Hepatocyte (in vitro differentiated cells): ENCODE measurements around the gene RERG. TPM values are rescaled to one million over a fixed set of nuclear protein-coding genes. Genes with fewer than 3 reads are reported as not detected.

ENCODE experiments used
- DNase-seq: peaks from one replicate; pipeline ENCODE4 v3.0.0-alpha.2; 2016; ENCODE audit warnings: low spot score
- H2AFZ ChIP-seq: fragments of 200-600 bp; sonication (generic); 2 replicates; pipeline ENCODE4 v1.6.0; 2016; ENCODE audit warnings: antibody characterized with exemption, mild to moderate bottlenecking
- H3K27ac ChIP-seq: fragments of 200-600 bp; sonication (generic); 2 replicates; pipeline ENCODE4 v1.5.1; 2016; ENCODE audit warnings: mild to moderate bottlenecking
- H3K27me3 ChIP-seq: fragments of 200-600 bp; sonication (generic); 2 replicates; pipeline ENCODE4 v1.6.1; 2016
- H3K36me3 ChIP-seq: fragments of 200-600 bp; sonication (generic); replicated peaks from 2 replicates; pipeline ENCODE4 v1.5.1; 2016; ENCODE audit warnings: low read depth; ENCODE audit not compliant: insufficient read depth
- H3K4me1 ChIP-seq: fragments of 200-600 bp; sonication (generic); 2 replicates; pipeline ENCODE4 v1.5.1; 2016; ENCODE audit warnings: mild to moderate bottlenecking, moderate library complexity; ENCODE audit not compliant: insufficient read depth
- H3K4me2 ChIP-seq: fragments of 200-600 bp; sonication (generic); 2 replicates; pipeline ENCODE4 v1.6.0; 2016
- H3K4me3 ChIP-seq: fragments of 200-600 bp; sonication (generic); 2 replicates; pipeline ENCODE4 v1.5.1; 2016; ENCODE audit warnings: mild to moderate bottlenecking
- H3K79me2 ChIP-seq: fragments of 200-600 bp; sonication (generic); 2 replicates; pipeline ENCODE4 v1.6.0; 2017; ENCODE audit warnings: mild to moderate bottlenecking
- H3K9me2 ChIP-seq: fragments of 200-600 bp; sonication (generic); replicated peaks from 2 replicates; pipeline ENCODE4 v1.6.0; 2017; ENCODE audit warnings: mild to moderate bottlenecking; ENCODE audit not compliant: insufficient read depth
- H3K9me3 ChIP-seq: fragments of 200-600 bp; sonication (generic); 2 replicates; pipeline ENCODE4 v1.5.1; 2016; ENCODE audit warnings: low read depth, mild to moderate bottlenecking
- H4K20me1 ChIP-seq: fragments of 200-600 bp; sonication (generic); 2 replicates; pipeline ENCODE4 v1.6.0; 2016; ENCODE audit warnings: mild to moderate bottlenecking; ENCODE audit not compliant: insufficient read depth, poor library complexity, severe bottlenecking
- CTCF ChIP-seq: fragments of 200-600 bp; sonication (generic); IDR thresholded peaks from 2 replicates; pipeline ENCODE4 v1.5.1; 2016; ENCODE audit warnings: antibody characterized with exemption, mild to moderate bottlenecking; ENCODE audit not compliant: poor library complexity
- EZH2 ChIP-seq: fragments of 200-600 bp; sonication (generic); IDR thresholded peaks from 2 replicates; pipeline ENCODE4 v1.6.1; 2016; ENCODE audit warnings: antibody characterized with exemption, mild to moderate bottlenecking, borderline replicate concordance
- EZH2phosphoT487 ChIP-seq: fragments of 200-600 bp; sonication (generic); IDR thresholded peaks from one replicate; pipeline ENCODE4 v1.6.1; 2018; ENCODE audit warnings: antibody characterized with exemption, mild to moderate bottlenecking, low read depth, moderate library complexity; ENCODE audit not compliant: unreplicated experiment, severe bottlenecking
- WGBS: methylation state at CpG from one replicate; pipeline ENCODE4 v1.1.6; 2016; ENCODE audit warnings: low lambda C conversion rate; ENCODE audit errors: missing lambda C conversion rate; 5-methylcytosine and 5-hydroxymethylcytosine counted together
- polyA plus RNA-seq: library from polyadenylated mRNA; unstranded; fragments of >200 nt; fragmentation: Nextera tagmentation; extraction: Ambion mirVana; gene quantifications from 2 replicates; pipeline ENCODE4 v1.2.1, GENCODE V29; 2016
- total RNA-seq: library from RNA; depleted of rRNA; stranded (reverse); fragments of >200 nt; gene quantifications from 2 replicates; pipeline ENCODE4 v1.2.3, GENCODE V29; 2014

The RERG gene
- total and polyA plus RNA-seq, 2 experiments from 2014 or later = 1.3 to 7.9 TPM

- Histone ChIP-seq H4K20me1 (no peaks in the 10 kb centered on the region), H3K79me2 (no peaks in the 10 kb centered on the region), H3K9me2 (no peaks in the 10 kb centered on the region), H3K27me3 (no peaks in the 10 kb centered on the region), H2AFZ (no peak overlapping the region), H3K4me1 (peaks cover 16% of the 10 kb centered on the region), H3K4me3 (no peak overlapping the region), H3K27ac (no peak overlapping the region), H3K4me2 (no peak overlapping the region), H3K9me3 (no peaks in the 10 kb centered on the region), H3K36me3 (no peaks in the 10 kb centered on the region)
- no peak for DNase-seq
- 63% methylated on average over 3 of the region's 3 CpGs for WGBS
- TF ChIP-seq EZH2 = no peak
Observed at GRCh38 chr12:15154103-15154502, 67.1 kb downstream of the RERG start.

GRCh38 chr12:15152868-15153267 lies 68.3 kb downstream of the RERG start:
- Histone ChIP-seq H3K36me3 (no peaks in the 10 kb centered on the region), H2AFZ (no peak overlapping the region), H3K4me1 (peaks cover 16% of the 10 kb centered on the region), H3K4me2 (no peak overlapping the region), H3K79me2 (no peaks in the 10 kb centered on the region), H4K20me1 (no peaks in the 10 kb centered on the region), H3K9me3 (no peaks in the 10 kb centered on the region), H3K9me2 (no peaks in the 10 kb centered on the region), H3K4me3 (no peak overlapping the region), H3K27me3 (no peaks in the 10 kb centered on the region), H3K27ac (peak overlapping the region; percentile 69)
- TF ChIP-seq CTCF = no peak
- no peak for TF ChIP-seq EZH2
- no peak for TF ChIP-seq EZH2phosphoT487
- DNase-seq = peak; percentile 47
- 38% methylated on average over 2 of the region's 2 CpGs for WGBS

- no peaks in the 10 kb centered on the region for H3K79me2 ChIP-seq
- no peaks in the 10 kb centered on the region for H3K27me3 ChIP-seq
- no peaks in the 10 kb centered on the region for H3K36me3 ChIP-seq
- no peak for TF ChIP-seq EZH2
- TF ChIP-seq CTCF = peak; percentile 49
- no peaks in the 10 kb centered on the region for H3K9me3 ChIP-seq
- peaks cover 16% of the 10 kb centered on the region for H3K4me1 ChIP-seq
- 81% methylated on average over 1 of the region's 1 CpG for WGBS
- peak; percentile 37 for DNase-seq
- no peak overlapping the region for H3K4me3 ChIP-seq
- H4K20me1 ChIP-seq = no peaks in the 10 kb centered on the region
- peak overlapping the region; percentile 35 for H3K4me2 ChIP-seq
- H3K27ac ChIP-seq = peak overlapping the region; percentile 69
- H2AFZ ChIP-seq = no peak overlapping the region
- H3K9me2 ChIP-seq = no peaks in the 10 kb centered on the region
Observed at GRCh38 chr12:15152456-15152855, 68.8 kb downstream of the RERG start.

- Histone ChIP-seq H3K79me2 (no peaks in the 10 kb centered on the region), H2AFZ (no peak overlapping the region), H3K27me3 (no peaks in the 10 kb centered on the region), H4K20me1 (no peaks in the 10 kb centered on the region), H3K4me3 (no peak overlapping the region), H3K36me3 (no peaks in the 10 kb centered on the region), H3K4me1 (peaks cover 17% of the 10 kb centered on the region), H3K9me2 (no peaks in the 10 kb centered on the region), H3K4me2 (peak overlapping the region; percentile 38), H3K9me3 (no peaks in the 10 kb centered on the region), H3K27ac (peak overlapping the region; percentile 69)
- 57% methylated on average over 5 of the region's 5 CpGs for WGBS
- peak; percentile 55 for DNase-seq
- TF ChIP-seq CTCF (peak; percentile 71), EZH2 (no peak), EZH2phosphoT487 (no peak)
Observed at GRCh38 chr12:15151161-15152091, 69.8 kb downstream of the RERG start.
